CD4-positive, alpha-beta T cell treated with Interleukin-1 beta for 1 hour (primary cell): ENCODE data around the gene AEBP1.

Source experiments
- DNase-seq, 2 donors: peaks; one replicate each; pipeline ENCODE4 v3.0.0-alpha.2; 2020 to 2022

AEBP1 gene

GRCh38 chr7:44067064-44067951 is 36.8 kb upstream of the AEBP1 start:
- DNase-seq: no peak

DNA sequence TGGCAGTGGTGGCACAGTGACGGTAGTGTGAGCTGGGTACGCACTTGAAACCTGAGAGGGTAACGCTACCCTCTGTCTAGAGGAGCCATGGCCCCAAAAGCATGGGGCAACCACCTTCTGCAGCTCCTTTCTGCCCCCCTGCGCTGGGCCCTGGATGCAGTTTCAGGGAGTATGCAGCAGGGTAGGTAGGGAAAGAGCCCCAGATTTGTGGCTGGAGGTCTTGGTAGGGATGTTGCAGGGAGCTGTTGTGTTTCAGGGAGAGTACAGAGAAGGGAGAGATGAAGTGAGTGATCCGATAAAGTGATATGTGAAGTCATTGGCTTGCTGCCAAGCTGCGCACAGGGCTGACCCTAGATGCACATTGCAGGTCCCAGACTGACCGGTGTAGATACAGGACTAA is 36.1 kb upstream of the AEBP1 start:
- no peak for DNase-seq

DNA sequence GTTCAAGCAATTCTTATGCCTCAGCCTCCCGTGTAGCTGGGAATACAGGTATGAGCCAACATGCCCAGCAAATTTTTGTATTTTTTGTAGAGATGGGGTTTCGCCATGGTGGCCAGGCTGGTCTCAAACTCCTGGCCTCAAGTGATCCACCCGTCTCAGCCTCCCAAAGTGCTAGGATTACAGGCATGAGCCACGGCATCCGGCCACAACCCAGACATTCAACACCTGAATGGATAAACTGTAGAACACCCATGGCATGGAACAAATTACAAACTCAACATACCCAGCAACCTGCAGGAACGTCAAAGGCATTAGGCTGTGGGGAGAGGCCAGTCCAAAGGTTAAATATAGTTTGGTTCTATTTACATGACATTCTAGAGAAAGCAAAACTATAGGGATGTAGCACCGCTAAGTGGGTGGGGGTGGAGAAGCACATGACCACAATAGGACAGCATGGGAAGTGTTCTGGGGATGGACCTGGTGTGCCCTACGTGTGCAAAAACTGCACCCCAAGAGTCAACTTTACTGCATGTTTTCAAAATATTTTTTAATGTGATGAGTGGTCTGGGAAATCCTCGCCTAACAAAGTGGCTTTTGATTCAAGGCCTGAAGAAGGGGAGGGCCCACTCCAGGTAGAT is 32.3 kb upstream of the AEBP1 start:
- DNase-seq: no peak

GRCh38 chr7:44072364-44073231 is 31.5 kb upstream of the AEBP1 start:
- DNase-seq: peak; percentile 44 to 51

GRCh38 chr7:44073664-44074348 is 30.3 kb upstream of the AEBP1 start:
- DNase-seq: peak; percentile 57 to 87

GRCh38 chr7:44074349-44074695 is 29.8 kb upstream of the AEBP1 start:
- DNase-seq: no peak

- no peak for DNase-seq
Observed at GRCh38 chr7:44075296-44076075, 28.7 kb upstream of the AEBP1 start.

GRCh38 chr7:44076101-44076895 is 27.8 kb upstream of the AEBP1 start:
- DNase-seq: no peak

GRCh38 chr7:44077061-44077460 is 27.1 kb upstream of the AEBP1 start:
- DNase-seq: no peak

DNA sequence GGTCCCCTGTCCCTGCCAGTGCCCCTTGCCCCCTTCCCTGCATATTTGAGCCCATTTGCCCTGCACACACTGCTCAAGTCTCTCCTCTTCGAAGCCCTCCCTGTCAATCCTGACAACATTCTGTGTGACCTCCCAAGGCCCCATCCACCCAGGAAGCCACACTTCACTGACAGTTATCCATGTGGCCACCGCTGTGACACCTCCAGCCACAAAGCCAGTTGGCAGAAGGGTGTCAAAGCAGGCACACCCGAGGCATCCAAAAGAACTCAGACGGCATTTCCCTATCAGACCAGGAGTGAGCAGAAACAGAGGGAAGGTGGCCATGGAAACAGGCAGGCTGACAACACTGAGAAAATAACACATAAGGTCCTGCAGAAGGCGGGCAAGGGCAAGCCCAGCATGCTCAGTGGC is 26.5 kb upstream of the AEBP1 start:
- no peak for DNase-seq

- no peak for DNase-seq
Observed at GRCh38 chr7:44078521-44078920, 25.6 kb upstream of the AEBP1 start.

GRCh38 chr7:44079331-44080021 is 24.7 kb upstream of the AEBP1 start:
- no peak for DNase-seq

DNA sequence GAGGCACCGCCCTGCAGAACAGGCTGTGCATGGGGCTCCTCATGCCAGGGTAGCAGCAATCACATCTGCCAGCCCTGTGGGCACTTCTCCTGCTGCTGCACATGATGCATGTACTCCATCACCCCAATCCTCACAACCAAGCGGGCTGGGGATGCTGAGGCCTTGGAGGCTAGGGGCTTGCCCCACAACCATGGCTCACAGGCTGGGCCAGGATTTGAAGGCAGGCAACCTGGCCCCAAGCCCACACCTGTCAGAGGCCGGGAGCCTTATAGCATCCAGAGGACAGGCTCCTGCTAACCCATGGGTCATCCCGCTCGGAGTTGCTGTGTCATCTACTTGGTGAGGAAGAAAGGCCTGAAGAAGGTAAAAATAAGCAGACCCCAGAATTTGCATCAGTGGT is 24.0 kb upstream of the AEBP1 start:
- DNase-seq: no peak

- DNase-seq: no peak
Observed at GRCh38 chr7:44080686-44081265, 23.4 kb upstream of the AEBP1 start.

DNA sequence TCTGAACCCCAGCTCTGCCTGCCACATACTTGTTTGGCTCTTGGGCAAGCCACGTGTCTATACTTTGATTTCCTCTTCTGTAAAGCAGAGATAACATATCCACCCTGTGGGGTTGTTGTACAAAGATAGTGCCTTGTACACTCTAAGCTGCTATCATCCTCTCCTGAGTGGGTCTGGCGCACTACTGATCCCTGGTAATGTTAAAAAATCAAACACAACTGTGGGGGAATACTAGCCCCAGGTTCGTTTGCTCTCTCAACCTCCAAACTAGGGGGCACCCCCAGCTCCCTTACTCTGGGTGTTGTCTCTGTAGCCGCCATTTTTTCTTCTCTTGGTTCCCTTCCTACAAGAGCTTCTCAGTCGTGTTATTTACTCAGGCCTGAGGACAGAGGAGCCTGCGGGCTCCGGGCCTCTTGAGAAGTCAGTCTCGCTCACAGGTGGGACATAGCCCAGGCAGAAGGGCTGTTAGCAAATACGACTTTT is 22.8 kb upstream of the AEBP1 start:
- peak; percentile 33 to 49 for DNase-seq

DNA sequence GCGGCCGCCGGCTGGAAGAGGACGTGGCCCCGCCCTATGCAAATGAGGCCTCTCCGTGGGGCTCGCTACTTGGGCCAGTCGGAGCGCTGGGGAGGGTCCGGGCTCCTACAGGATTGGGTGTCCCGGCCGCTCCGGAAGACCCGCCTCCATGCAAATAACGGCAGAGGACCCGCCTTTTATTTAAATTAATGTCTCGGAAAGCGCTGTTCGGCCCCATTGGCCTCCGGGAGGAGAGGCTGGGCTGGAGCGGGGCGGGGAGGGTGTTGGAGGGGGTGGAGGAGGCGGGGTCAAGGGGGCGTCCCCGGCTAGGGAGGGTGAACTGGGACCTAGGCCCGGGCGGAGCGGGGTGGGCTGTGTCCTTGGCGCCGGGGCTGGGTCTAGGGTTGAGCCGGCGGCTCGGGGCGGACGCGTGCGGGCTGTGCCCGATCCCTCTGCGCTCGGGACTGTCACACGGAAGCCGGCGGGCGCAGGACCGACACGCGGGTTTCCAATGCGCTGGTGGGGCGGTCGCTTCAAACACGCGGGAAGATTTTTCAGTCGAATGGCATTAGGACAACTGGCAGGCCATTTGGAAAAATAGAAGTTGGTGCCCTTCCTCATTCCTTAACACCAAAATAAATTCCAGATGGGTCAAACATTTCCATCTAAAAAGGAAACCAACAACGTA is 21.5 kb upstream of the AEBP1 start:
- peak; percentile 99 to 100 for DNase-seq

- no peak for DNase-seq
Observed at GRCh38 chr7:44083796-44084195, 20.3 kb upstream of the AEBP1 start.

DNA sequence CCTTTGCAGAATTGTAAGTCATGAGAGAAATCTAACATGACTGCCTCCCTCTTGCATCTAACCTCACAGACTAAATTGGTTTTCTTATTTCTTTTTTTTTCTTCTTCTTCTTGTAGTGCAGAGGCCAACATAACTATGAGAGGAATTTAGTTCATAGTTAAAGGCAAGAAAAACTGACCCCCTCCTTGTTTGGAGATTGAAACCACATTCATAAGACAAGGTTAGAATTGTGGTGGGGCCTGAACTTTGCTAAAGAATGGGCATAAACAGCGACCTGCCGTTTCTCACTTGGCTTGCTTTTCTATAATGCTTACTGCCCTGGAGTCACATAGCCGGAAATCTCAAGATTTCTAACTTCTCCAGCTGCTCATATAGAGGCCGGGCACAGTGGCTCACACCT is 19.4 kb upstream of the AEBP1 start:
- no peak for DNase-seq

DNA sequence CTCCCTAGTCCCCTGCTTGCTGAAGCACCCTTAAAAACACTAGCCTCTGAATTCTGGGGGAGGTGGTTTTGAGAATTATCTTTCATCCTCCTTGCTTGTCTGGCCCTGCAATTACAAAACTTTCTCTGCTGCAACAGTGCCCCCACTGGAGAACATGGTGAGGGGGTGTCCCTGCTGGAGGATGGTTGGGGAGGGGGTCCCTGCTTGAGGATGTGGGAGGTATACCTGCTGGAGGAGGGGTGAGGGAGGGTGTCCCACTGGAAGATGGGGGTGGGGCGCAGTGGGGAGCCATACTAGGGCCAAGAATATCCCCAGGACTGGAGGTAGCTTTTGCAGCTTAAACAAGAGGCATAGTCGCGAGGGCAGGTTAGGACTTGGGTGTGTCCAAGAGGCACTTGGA is 18.6 kb upstream of the AEBP1 start:
- no peak for DNase-seq
